GM19452 (cell line): Measurements from ENCODE around the gene PTPRT.

ENCODE experiments used
- ATAC-seq: cut with Tn5 transposase; IDR thresholded peaks from one replicate; pipeline ENCODE4 v1.9.1; 2021; ENCODE audit not compliant: unreplicated experiment

Gene PTPRT

GRCh38 chr20:42740226-42740870 lies 449.4 kb downstream of the PTPRT start:
- no peak for ATAC-seq

GRCh38 chr20:42739683-42740082 lies 450.0 kb downstream of the PTPRT start:
- no peak for ATAC-seq

- no peak for ATAC-seq
These were observed 454.2 kb downstream of the PTPRT start for GRCh38 chr20:42735539-42735938.

GRCh38 chr20:42734660-42735368 lies 454.9 kb downstream of the PTPRT start:
- no peak for ATAC-seq

- ATAC-seq = no peak
These were observed 467.8 kb downstream of the PTPRT start for GRCh38 chr20:42721923-42722322.

GRCh38 chr20:42714298-42715141 lies 475.2 kb downstream of the PTPRT start:
- ATAC-seq = no peak

- no peak for ATAC-seq
These were observed 481.4 kb downstream of the PTPRT start for GRCh38 chr20:42708266-42708665.

GRCh38 chr20:42706759-42707158 lies 482.9 kb downstream of the PTPRT start:
- no peak for ATAC-seq

- ATAC-seq = no peak
These were observed 484.2 kb downstream of the PTPRT start for GRCh38 chr20:42705550-42705949.

- ATAC-seq = no peak
These were observed 486.0 kb downstream of the PTPRT start for GRCh38 chr20:42703744-42704143.

- no peak for ATAC-seq
These were observed 487.8 kb downstream of the PTPRT start for GRCh38 chr20:42701948-42702347.

GRCh38 chr20:42700372-42700771 lies 489.3 kb downstream of the PTPRT start:
- ATAC-seq = no peak

GRCh38 chr20:42697962-42698361 lies 491.7 kb downstream of the PTPRT start:
- no peak for ATAC-seq

- ATAC-seq = no peak
These were observed 498.8 kb downstream of the PTPRT start for GRCh38 chr20:42690842-42691437.

GRCh38 chr20:42688576-42688975 lies 501.1 kb downstream of the PTPRT start:
- no peak for ATAC-seq

GRCh38 chr20:42686057-42686456 lies 503.6 kb downstream of the PTPRT start:
- ATAC-seq = no peak

- no peak for ATAC-seq
These were observed 510.8 kb downstream of the PTPRT start for GRCh38 chr20:42678895-42679294.

GRCh38 chr20:42656130-42656529 lies 533.6 kb downstream of the PTPRT start:
- ATAC-seq = no peak

GRCh38 chr20:42652266-42652665 lies 537.4 kb downstream of the PTPRT start:
- ATAC-seq = no peak

GRCh38 chr20:42650191-42650746 lies 539.4 kb downstream of the PTPRT start:
- ATAC-seq = no peak

- no peak for ATAC-seq
These were observed 540.0 kb downstream of the PTPRT start for GRCh38 chr20:42649748-42650147.
